ENCODE data around the gene AKAP12.

The AKAP12 gene

DNA sequence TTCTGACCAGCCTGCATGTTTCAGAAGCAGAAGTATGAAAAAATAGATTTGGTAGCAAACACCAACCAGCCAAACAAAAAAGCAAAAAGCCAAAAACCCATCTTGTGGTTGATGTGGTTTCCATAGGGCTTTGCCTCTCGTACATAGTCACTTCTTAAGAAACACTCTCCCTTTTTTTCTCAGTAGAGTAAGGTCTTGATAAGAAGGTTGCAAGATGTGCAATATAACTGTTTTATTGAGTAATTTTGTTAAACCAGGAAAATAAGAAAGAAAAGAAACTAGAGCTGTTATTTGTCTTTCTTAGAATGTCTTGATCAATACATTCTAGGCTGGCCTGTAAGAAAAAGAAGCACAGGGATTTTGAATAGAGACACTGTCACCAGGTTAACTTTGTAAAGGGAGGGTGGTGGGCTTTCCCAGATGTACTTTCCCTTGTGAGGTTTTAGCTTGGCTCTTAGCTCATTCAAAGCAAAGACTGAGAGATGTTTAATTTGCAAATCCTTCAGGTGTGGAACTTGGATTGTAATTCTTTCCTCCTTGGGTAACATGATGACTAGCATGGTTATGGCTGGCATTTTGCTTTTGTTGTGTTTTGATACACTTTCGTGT, 49.7 kb downstream of the AKAP12 start:
- no peaks in the 10 kb centered on the region for H3K79me2 ChIP-seq (ENCODE audit: control insufficient read depth, low read length)

GRCh38 chr6:151290877-151291721, 51.3 kb downstream of the AKAP12 start:
- Histone ChIP-seq H3K27ac (ENCODE audit: low read depth, low read length) (no peak overlapping the region), H4K20me1 (ENCODE audit: control insufficient read depth, insufficient read depth, low read depth, low read length) (no peaks in the 10 kb centered on the region), H3K79me2 (ENCODE audit: control insufficient read depth, low read length) (no peaks in the 10 kb centered on the region)

More for the DNA sequence above, 49.7 kb downstream of the AKAP12 start:
- H4K20me1 ChIP-seq (ENCODE audit: control insufficient read depth, insufficient read depth, low read depth, low read length), result no peaks in the 10 kb centered on the region
- no peaks in the 10 kb centered on the region for H3F3A ChIP-seq (ENCODE audit: control insufficient read depth, insufficient read depth)
- no peak overlapping the region for H3K27ac ChIP-seq (ENCODE audit: low read depth, low read length)
- no peaks in the 10 kb centered on the region for H3K36me3 ChIP-seq (ENCODE audit: control insufficient read depth, low read length)
- H3K9me2 ChIP-seq (replicated peaks; ENCODE audit: control insufficient read depth, low read length), result no peaks in the 10 kb centered on the region
- H3K4me2 ChIP-seq (ENCODE audit: low read length), result no peak overlapping the region
- no peak overlapping the region for H3K4me3 ChIP-seq (ENCODE audit: low read length)
- peaks cover 42% of the 10 kb centered on the region for H3K27me3 ChIP-seq (ENCODE audit: control insufficient read depth, low read length)
- peaks cover 9% of the 10 kb centered on the region for H3K4me1 ChIP-seq (ENCODE audit: control insufficient read depth, low read length)
- TF ChIP-seq EZH2phosphoT487 (IDR thresholded peaks at IDR 0.05; ENCODE audit: borderline replicate concordance, low read length) (no peak), CTCF (IDR thresholded peaks at IDR 0.05; ENCODE audit: low read depth, low read length, poor library complexity, severe bottlenecking) (no peak)
- no peaks in the 10 kb centered on the region for H3K9me3 ChIP-seq (ENCODE audit: control insufficient read depth, insufficient read depth, low read length)

DNA sequence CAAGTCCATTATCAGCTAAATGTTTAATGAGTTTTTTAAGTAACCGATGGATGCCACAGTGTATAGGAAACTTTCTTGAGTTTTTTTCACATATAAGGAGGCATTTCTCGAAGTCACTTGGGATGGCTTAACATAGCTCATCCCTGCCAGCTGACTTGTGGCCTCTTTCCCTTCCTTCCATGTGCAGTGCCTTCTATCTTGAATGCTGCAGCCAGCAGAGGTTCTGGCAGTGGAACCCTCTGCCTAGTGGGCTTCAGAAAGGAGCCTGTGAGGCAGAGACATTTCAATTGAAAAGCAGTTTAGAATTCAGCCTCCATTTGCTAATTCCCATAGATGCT, 51.9 kb downstream of the AKAP12 start:
- Histone ChIP-seq H3K4me3 (ENCODE audit: low read length) (no peak overlapping the region), H3K27ac (ENCODE audit: low read depth, low read length) (no peak overlapping the region), H3F3A (ENCODE audit: control insufficient read depth, insufficient read depth) (no peaks in the 10 kb centered on the region), H3K9me2 (replicated peaks; ENCODE audit: control insufficient read depth, low read length) (no peaks in the 10 kb centered on the region), H3K79me2 (ENCODE audit: control insufficient read depth, low read length) (no peaks in the 10 kb centered on the region), H3K4me1 (ENCODE audit: control insufficient read depth, low read length) (no peaks in the 10 kb centered on the region), H3K9me3 (ENCODE audit: control insufficient read depth, insufficient read depth, low read length) (no peaks in the 10 kb centered on the region), H3K4me2 (ENCODE audit: low read length) (no peak overlapping the region), H3K36me3 (ENCODE audit: control insufficient read depth, low read length) (no peaks in the 10 kb centered on the region), H3K27me3 (ENCODE audit: control insufficient read depth, low read length) (peaks cover 45% of the 10 kb centered on the region), H4K20me1 (ENCODE audit: control insufficient read depth, insufficient read depth, low read depth, low read length) (no peaks in the 10 kb centered on the region)
- TF ChIP-seq CTCF (IDR thresholded peaks at IDR 0.05; ENCODE audit: low read depth, low read length, poor library complexity, severe bottlenecking), result no peak

More at GRCh38 chr6:151290877-151291721, 51.3 kb downstream of the AKAP12 start:
- H3K36me3 ChIP-seq (ENCODE audit: control insufficient read depth, low read length), result no peaks in the 10 kb centered on the region
- no peaks in the 10 kb centered on the region for H3K4me1 ChIP-seq (ENCODE audit: control insufficient read depth, low read length)
- no peaks in the 10 kb centered on the region for H3K9me2 ChIP-seq (replicated peaks; ENCODE audit: control insufficient read depth, low read length)
- H3F3A ChIP-seq (ENCODE audit: control insufficient read depth, insufficient read depth), result no peaks in the 10 kb centered on the region
- H3K4me2 ChIP-seq (ENCODE audit: low read length), result no peak overlapping the region
- peaks cover 45% of the 10 kb centered on the region for H3K27me3 ChIP-seq (ENCODE audit: control insufficient read depth, low read length)
- H3K4me3 ChIP-seq (ENCODE audit: low read length), result no peak overlapping the region
- TF ChIP-seq CTCF (IDR thresholded peaks at IDR 0.05; ENCODE audit: low read depth, low read length, poor library complexity, severe bottlenecking) (no peak), EZH2phosphoT487 (IDR thresholded peaks at IDR 0.05; ENCODE audit: borderline replicate concordance, low read length) (no peak)
- H3K9me3 ChIP-seq (ENCODE audit: control insufficient read depth, insufficient read depth, low read length), result no peaks in the 10 kb centered on the region

Measured in DOHH2 (cell line).